GM12878 (cell line): ENCODE data around the gene PTPRU. TPM values are rescaled to one million over a fixed set of nuclear protein-coding genes. Genes with fewer than 3 reads are reported as not detected.

Source experiments
- ATAC-seq: fragments of 200-7000 bp; cut with Tn5 transposase; 3 replicates; pipeline ENCODE4 v1.9.1; 2020; ENCODE audit warnings: mild to moderate bottlenecking, moderate library complexity
- BruUV-seq: library from RNA; stranded (reverse); fragments of 400-500 nt; replicated peaks from 2 replicates; lab custom pipeline; 2021; lab: Mats Ljungman, UMichigan
- CTCF ChIA-PET: fragments of 300-600 bp; sonication (Branson Sonifier 250); formaldehyde crosslinking; extraction: SDS; loops from one replicate; lab custom pipeline; 2021; ENCODE audit warnings: inconsistent platforms; lab: Yijun Ruan, JAX
- POLR2A ChIA-PET: fragments of 350-600 bp; formaldehyde crosslinking; extraction: SDS; loops from one replicate; lab custom pipeline; 2021; ENCODE audit warnings: inconsistent platforms; lab: Charles Lee
- RAD21 ChIA-PET: fragments of 300-600 bp; sonication (Branson Sonifier 250); formaldehyde crosslinking; loops from one replicate; lab custom pipeline; 2023; ENCODE audit warnings: antibody characterized with exemption; ENCODE audit not compliant: unreplicated experiment; lab: Charles Lee
- SMC1A ChIA-PET: fragments of 300-600 bp; sonication (Branson Sonifier 250); formaldehyde crosslinking; loops from one replicate; lab custom pipeline; 2023; ENCODE audit not compliant: unreplicated experiment, uncharacterized antibody; lab: Charles Lee
- DNase-seq: peaks from one replicate; pipeline ENCODE4 v3.0.0-alpha.2; 2011; ENCODE audit warnings: low read depth, low spot score
- FAIRE-seq: peaks from 3 replicates; lab custom pipeline; 2011; peaks lifted over from hg19 to GRCh38; lab: Jason Lieb, UNC
- H2AFZ ChIP-seq: 2 replicates; pipeline ENCODE4 v1.6.0; 2011; ENCODE audit warnings: low read depth, low read length, control low read depth; ENCODE audit not compliant: control insufficient read depth
- H3K27ac ChIP-seq: 2 replicates; pipeline ENCODE4 v1.5.1; 2011; ENCODE audit warnings: control low read depth; ENCODE audit not compliant: control insufficient read depth, insufficient read depth
- H3K27me3 ChIP-seq, 2 experiments: replicated peaks in 1 of 2; 2 replicates each; pipeline versions ENCODE4 v1.6.0 to v1.6.1; 2011; ENCODE audit warnings: low read length in 1 of 2; ENCODE audit not compliant: control insufficient read depth in 2 of 2, insufficient read depth in 2 of 2
- H3K36me3 ChIP-seq, 2 experiments: 2 replicates each; pipeline ENCODE4 v1.5.1; 2011; ENCODE audit warnings: low read length in 1 of 2; ENCODE audit not compliant: control insufficient read depth in 2 of 2, insufficient read depth in 2 of 2
- H3K4me1 ChIP-seq: 2 replicates; pipeline ENCODE4 v1.6.1; 2011; ENCODE audit warnings: mild to moderate bottlenecking, low read length, moderate library complexity, mixed read lengths; ENCODE audit not compliant: control insufficient read depth, insufficient read depth
- H3K4me2 ChIP-seq: 2 replicates; pipeline ENCODE4 v1.6.0; 2011; ENCODE audit warnings: control low read depth; ENCODE audit not compliant: control insufficient read depth, insufficient read depth
- H3K4me3 ChIP-seq: fragments of 200-600 bp; sonication (generic); 2 replicates; pipeline ENCODE4 v1.5.1; 2016
- H3K79me2 ChIP-seq: 2 replicates; pipeline ENCODE4 v1.6.0; 2011; ENCODE audit warnings: low read length; ENCODE audit not compliant: control insufficient read depth, insufficient read depth
- H3K9ac ChIP-seq: 2 replicates; pipeline ENCODE4 v1.8.0; 2011; ENCODE audit warnings: low read length, control low read depth, mixed read lengths; ENCODE audit not compliant: control insufficient read depth, insufficient read depth
- H3K9me3 ChIP-seq: replicated peaks from 3 replicates; pipeline ENCODE4 v1.5.1; 2011; ENCODE audit warnings: mild to moderate bottlenecking, low read length; ENCODE audit not compliant: control insufficient read depth, insufficient read depth
- H4K20me1 ChIP-seq: 2 replicates; pipeline ENCODE4 v1.6.0; 2011; ENCODE audit not compliant: control insufficient read depth, insufficient read depth
- BACH1 ChIP-seq: fragments of 450-650 bp; IDR thresholded peaks from 2 replicates; pipeline ENCODE4 v1.6.1; 2017; ENCODE audit warnings: mild to moderate bottlenecking, borderline replicate concordance
- BCL11A ChIP-seq: IDR thresholded peaks from 2 replicates; pipeline ENCODE4 v1.6.1; 2011; ENCODE audit warnings: low read depth, low read length
- CHD4 ChIP-seq: fragments of 200-600 bp; sonication (generic); IDR thresholded peaks from 2 replicates; pipeline ENCODE4 v1.6.1; 2016; ENCODE audit warnings: mild to moderate bottlenecking
- FOXM1 ChIP-seq: IDR thresholded peaks from 2 replicates; pipeline ENCODE4 v1.6.1; 2012; ENCODE audit warnings: low read depth, mild to moderate bottlenecking, inconsistent platforms, low read length, moderate library complexity
- HDAC6 ChIP-seq: fragments of 200-600 bp; sonication (generic); IDR thresholded peaks from one replicate; pipeline ENCODE4 v1.8.0; 2017; ENCODE audit warnings: antibody characterized with exemption; ENCODE audit not compliant: unreplicated experiment
- IRF3 ChIP-seq: fragments of 450-650 bp; IDR thresholded peaks from 2 replicates; pipeline ENCODE4 v1.6.1; 2014; ENCODE audit warnings: mild to moderate bottlenecking
- LARP7 ChIP-seq: fragments of 450-650 bp; IDR thresholded peaks from 2 replicates; pipeline ENCODE4 v1.6.1; 2017; ENCODE audit warnings: mild to moderate bottlenecking
- PML ChIP-seq: IDR thresholded peaks from 2 replicates; pipeline ENCODE4 v1.6.1; 2012; ENCODE audit warnings: low read length, inconsistent platforms
- SMAD1 ChIP-seq: fragments of 450-650 bp; IDR thresholded peaks from 2 replicates; pipeline ENCODE4 v1.6.1; 2018; ENCODE audit warnings: mild to moderate bottlenecking, low read depth; ENCODE audit not compliant: partially characterized antibody
- SUZ12 ChIP-seq: fragments of 200-600 bp; sonication (generic); IDR thresholded peaks from one replicate; pipeline ENCODE4 v1.6.1; 2018; ENCODE audit warnings: antibody characterized with exemption, mild to moderate bottlenecking; ENCODE audit not compliant: unreplicated experiment
- WGBS: methylation state at CpG from one replicate; pipeline ENCODE4 v1.1.6; 2016; ENCODE audit warnings: low lambda C conversion rate; ENCODE audit not compliant: insufficient replicate concordance, insufficient coverage; ENCODE audit errors: missing lambda C conversion rate; 5-methylcytosine and 5-hydroxymethylcytosine counted together
- in situ Hi-C: fragments of 300-500 bp; cut with MboI; formaldehyde crosslinking; loops from 9 replicates; pipeline ENCODE4 v1.14.3; 2018; ENCODE audit warnings: mixed read lengths
- intact Hi-C: fragments of 100-400 bp; cut with micrococcal nuclease; formaldehyde crosslinking; loops from one replicate; pipeline ENCODE4 v1.14.2; 2022; ENCODE audit not compliant: unreplicated experiment
- polyA plus RNA-seq, 11 experiments: library from polyadenylated mRNA; depleted of rRNA in 4 of 11; unstranded in 6 of 11; stranded (reverse) in 5 of 11; fragments of >200 nt; fragmentation: Nextera tagmentation in 4 of 11; fragmentation: Illumina TruSeq in 1 of 11; extraction: Ambion mirVana in 4 of 11; extraction: Trizol in 1 of 11; gene quantifications; 1 replicate in 1 of 11; 2 replicates in 10 of 11; pipeline versions ENCODE4 v1.2.1 to v1.2.3, GENCODE V29; 2011 to 2016; ENCODE audit warnings: inconsistent platforms in 2 of 11, missing spikeins in 2 of 11, low read depth in 1 of 11
- total RNA-seq, 4 experiments: library from RNA; depleted of rRNA in 3 of 4; stranded (reverse); fragments of >200 nt in 3 of 4; fragmentation: Illumina TruSeq in 1 of 4; extraction: Trizol in 1 of 4; gene quantifications; 2 replicates each; pipeline versions ENCODE4 v1.2.1 to v1.2.3, GENCODE V29; 2013 to 2021
- TF ChIP-seq, protein P1 (sequence below): IDR thresholded peaks from 2 replicates; pipeline ENCODE4 v1.6.1; 2011; ENCODE audit warnings: borderline replicate concordance, low read depth, mild to moderate bottlenecking, moderate library complexity, mixed read lengths, low read length; ENCODE audit not compliant: insufficient read depth; ENCODE audit errors: extremely low read length

PTPRU gene
- total and polyA plus RNA-seq, 10 of the 15 experiments (the other 5 are each of a cell fraction or from before 2014, with no cell fraction given) = 0.04 to 2.5 (median 0.73) TPM

- no TSS peak for BruUV-seq
- ChIA-PET CTCF (interaction anchor here (0.7 kb wide), 1 partner anchor 993 kb away, joined by 3 read pairs; no protein-coding TSS in a partner anchor), RAD21 (no interaction called here), POLR2A (no interaction called here), SMC1A (no interaction called here)
- in situ Hi-C loops (no loop called here), intact Hi-C loops (no loop called here)
- no peak overlapping the region for H3K4me2 ChIP-seq
- DNase-seq (no peak), FAIRE-seq (no peak), ATAC-seq (no peak)
- peak; percentile 49 for TF ChIP-seq SUZ12
- no peak for TF ChIP-seq FOXM1
- H3K9me3 ChIP-seq = no peaks in the 10 kb centered on the region
- H3K79me2 ChIP-seq = no peaks in the 10 kb centered on the region
- H3K36me3 ChIP-seq = no peaks in the 10 kb centered on the region
- no peak overlapping the region for H3K4me3 ChIP-seq
- no peaks in the 10 kb centered on the region for H3K4me1 ChIP-seq
- WGBS = 69% methylated on average over 28 of the region's 29 CpGs
- peaks cover 6 to 7% of the 10 kb centered on the region in 2 experiments for H3K27me3 ChIP-seq
- H4K20me1 ChIP-seq = no peaks in the 10 kb centered on the region
- no peak overlapping the region for H2AFZ ChIP-seq
- H3K9ac ChIP-seq = no peak overlapping the region
- no peak overlapping the region for H3K27ac ChIP-seq
Measured at GRCh38 chr1:29260531-29260930, 24.2 kb downstream of the PTPRU start.

DNA sequence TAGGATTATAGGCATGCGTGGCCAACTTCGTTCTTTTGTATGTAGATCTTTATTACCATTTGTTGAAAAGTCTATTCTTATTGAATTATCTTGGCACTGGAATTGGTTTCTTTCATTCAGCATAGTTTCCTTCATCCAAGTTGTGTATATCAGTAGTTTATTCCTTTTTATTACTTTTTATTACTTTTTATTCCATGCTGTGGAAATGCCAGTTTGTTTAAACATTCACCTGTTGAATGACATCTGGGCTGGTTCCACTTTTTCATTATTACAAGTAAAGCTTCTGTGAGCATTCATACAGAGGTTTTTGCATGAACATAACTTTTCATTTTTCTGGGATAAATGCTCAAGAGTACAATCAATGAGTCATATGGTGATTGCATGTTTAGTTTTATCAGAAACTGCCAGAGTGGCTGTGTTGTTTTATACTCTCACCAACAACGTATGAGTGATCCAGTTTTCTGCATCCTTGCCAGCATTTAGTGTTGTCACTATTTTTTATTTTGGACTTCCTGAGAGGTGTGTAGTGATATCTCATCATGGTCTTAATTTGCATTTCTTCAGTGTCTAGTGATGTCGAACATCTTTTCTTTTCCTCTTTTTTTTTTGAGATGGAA lies 28.6 kb downstream of the PTPRU start:
- WGBS = 27% methylated on average over 4 of the region's 4 CpGs
- POLR2A ChIA-PET = no interaction called here
- in situ Hi-C loops = no loop called here
- no peak overlapping the region for H2AFZ ChIP-seq
- RAD21 ChIA-PET = no interaction called here
- TF ChIP-seq SMAD1 (no peak), BCL11A (no peak), HDAC6 (no peak), IRF3 (no peak), BACH1 (no peak), PML (no peak), CHD4 (no peak), LARP7 (no peak)
- TF ChIP-seq, protein P1, sequence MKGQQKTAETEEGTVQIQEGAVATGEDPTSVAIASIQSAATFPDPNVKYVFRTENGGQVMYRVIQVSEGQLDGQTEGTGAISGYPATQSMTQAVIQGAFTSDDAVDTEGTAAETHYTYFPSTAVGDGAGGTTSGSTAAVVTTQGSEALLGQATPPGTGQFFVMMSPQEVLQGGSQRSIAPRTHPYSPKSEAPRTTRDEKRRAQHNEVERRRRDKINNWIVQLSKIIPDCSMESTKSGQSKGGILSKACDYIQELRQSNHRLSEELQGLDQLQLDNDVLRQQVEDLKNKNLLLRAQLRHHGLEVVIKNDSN = no peak
- TF ChIP-seq, all 136 proteins: peak for 0
- Histone ChIP-seq H3K36me3 (no peaks in the 10 kb centered on the region), H3K9me3 (no peaks in the 10 kb centered on the region), H4K20me1 (no peaks in the 10 kb centered on the region), H3K4me2 (no peak overlapping the region), H3K27me3 (peaks cover 2 to 5% of the 10 kb centered on the region in 2 experiments; a peak in 1 of 4 replicates), H3K79me2 (no peaks in the 10 kb centered on the region), H3K9ac (no peak overlapping the region), H3K27ac (no peak overlapping the region), H3K4me3 (no peak overlapping the region), H3K4me1 (no peaks in the 10 kb centered on the region)
- intact Hi-C loops = loop anchor here (1.0 kb wide), 1 partner anchor 17 kb away; no protein-coding TSS in a partner anchor
- ATAC-seq = no peak
- DNase-seq = no peak
- CTCF ChIA-PET = no interaction called here
- SMC1A ChIA-PET = no interaction called here
- BruUV-seq = no TSS peak
- no peak for FAIRE-seq
